H1 (cell line): Measurements from ENCODE around the gene DCDC2. TPM values are rescaled to one million over a fixed set of nuclear protein-coding genes. Genes with fewer than 3 reads are reported as not detected.

ENCODE experiments used
- CTCF ChIA-PET: fragments of 300-600 bp; sonication (Branson Sonifier 250); formaldehyde crosslinking; loops from one replicate; lab custom pipeline; 2021; ENCODE audit not compliant: partially characterized antibody; lab: Charles Lee
- POLR2A ChIA-PET: fragments of 300-600 bp; sonication (Branson Sonifier 250); formaldehyde crosslinking; loops from one replicate; lab custom pipeline; 2021; ENCODE audit warnings: inconsistent platforms; ENCODE audit not compliant: partially characterized antibody; lab: Charles Lee
- DNase-seq, 2 experiments: peaks; one replicate each; pipeline versions ENCODE4 v3.0.0 to v3.0.0-alpha.2; 2010 to 2022; ENCODE audit warnings: low spot score in 2 of 2, low read depth in 1 of 2, mixed read lengths in 1 of 2
- FAIRE-seq: peaks from 2 replicates; lab custom pipeline; 2011; peaks lifted over from hg19 to GRCh38; lab: Jason Lieb, UNC
- H2AFZ ChIP-seq: 2 replicates; pipeline ENCODE4 v1.8.1; 2012; ENCODE audit warnings: low read length, inconsistent platforms
- H2AK5ac ChIP-seq: 2 replicates; pipeline ENCODE4 v1.6.1; 2013; ENCODE audit warnings: low read depth, low read length
- H2BK120ac ChIP-seq: replicated peaks from 2 replicates; pipeline ENCODE3; 2013; ENCODE audit warnings: low read depth, low read length, inconsistent platforms
- H2BK12ac ChIP-seq: 2 replicates; pipeline ENCODE4 v1.6.1; 2013; ENCODE audit warnings: low read depth, low read length
- H2BK15ac ChIP-seq: 2 replicates; pipeline ENCODE4 v1.6.1; 2013; ENCODE audit warnings: low read length
- H2BK20ac ChIP-seq: 2 replicates; pipeline ENCODE4 v1.6.1; 2013; ENCODE audit warnings: low read length
- H2BK5ac ChIP-seq: 2 replicates; pipeline ENCODE4 v1.6.1; 2013; ENCODE audit warnings: low read depth, low read length
- H3K14ac ChIP-seq: 2 replicates; pipeline ENCODE4 v1.6.1; 2013; ENCODE audit warnings: inconsistent platforms; ENCODE audit not compliant: insufficient read length
- H3K18ac ChIP-seq: 2 replicates; pipeline ENCODE4 v1.6.1; 2013; ENCODE audit warnings: low read length; ENCODE audit errors: extremely low read depth
- H3K23ac ChIP-seq: 2 replicates; pipeline ENCODE4 v1.6.1; 2013; ENCODE audit warnings: inconsistent platforms; ENCODE audit not compliant: insufficient read length
- H3K23me2 ChIP-seq: 2 replicates; pipeline ENCODE4 v1.6.1; 2013; ENCODE audit warnings: low read depth, low read length
- H3K27ac ChIP-seq: 2 replicates; pipeline ENCODE4 v1.6.1; 2011; ENCODE audit warnings: low read depth, low read length, inconsistent platforms
- H3K27me3 ChIP-seq, 4 experiments: replicated peaks in 1 of 4; 1 replicate in 1 of 4; 2 replicates in 3 of 4; pipeline versions ENCODE4 v1.6.1 to v1.8.1; 2011 to 2013; ENCODE audit warnings: low read length in 3 of 4, mild to moderate bottlenecking in 3 of 4, inconsistent platforms in 2 of 4, mixed read lengths in 2 of 4, moderate library complexity in 1 of 4; ENCODE audit not compliant: control insufficient read depth in 3 of 4, insufficient read depth in 3 of 4; ENCODE audit errors: extremely low read depth in 1 of 4
- H3K36me3 ChIP-seq, 4 experiments: 2 replicates each; pipeline versions ENCODE4 v1.6.1 to v1.8.1; 2011 to 2013; ENCODE audit warnings: mild to moderate bottlenecking in 4 of 4, low read length in 3 of 4, moderate library complexity in 2 of 4, control low read depth in 1 of 4, inconsistent platforms in 1 of 4; ENCODE audit not compliant: insufficient read depth in 4 of 4, control insufficient read depth in 2 of 4
- H3K4ac ChIP-seq: replicated peaks from 2 replicates; pipeline ENCODE3; 2013; ENCODE audit warnings: low read length, low read depth, mixed read lengths, inconsistent platforms; ENCODE audit not compliant: insufficient read length
- H3K4me1 ChIP-seq, 4 experiments: replicated peaks in 1 of 4; 1 replicate in 1 of 4; 2 replicates in 3 of 4; pipeline versions ENCODE4 v1.6.1 to v1.8.1; 2011 to 2013; ENCODE audit warnings: low read length in 3 of 4, inconsistent platforms in 2 of 4, mixed read lengths in 1 of 4; ENCODE audit not compliant: insufficient read depth in 4 of 4, control insufficient read depth in 3 of 4
- H3K4me2 ChIP-seq, 2 experiments: 2 replicates each; pipeline versions ENCODE4 v1.6.1 to v1.8.1; 2011 to 2013; ENCODE audit warnings: low read depth in 2 of 2, low read length in 2 of 2, control low read depth in 1 of 2, inconsistent platforms in 1 of 2, mild to moderate bottlenecking in 1 of 2; ENCODE audit not compliant: insufficient read depth in 1 of 2
- H3K4me3 ChIP-seq, 4 experiments: fragments of 200-600, 300-600 bp in 1 of 4; sonication (generic), shearing (Covaris generic), sonication (Bioruptor Twin) in 1 of 4; 2 replicates each; pipeline versions ENCODE4 v1.5.1 to v1.8.1; 2011 to 2016; ENCODE audit warnings: low read length in 4 of 4, low read depth in 3 of 4, control low read depth in 2 of 4, inconsistent platforms in 2 of 4, mild to moderate bottlenecking in 2 of 4, mixed read lengths in 1 of 4, moderate library complexity in 1 of 4; ENCODE audit not compliant: insufficient read depth in 2 of 4; ENCODE audit errors: extremely low read depth in 1 of 4
- H3K56ac ChIP-seq: replicated peaks from 2 replicates; pipeline ENCODE3; 2013; ENCODE audit warnings: low read depth, mild to moderate bottlenecking, mixed read lengths, low read length, inconsistent platforms; ENCODE audit not compliant: insufficient read length
- H3K79me1 ChIP-seq: 2 replicates; pipeline ENCODE4 v1.6.1; 2013; ENCODE audit warnings: low read depth, low read length, control low read depth
- H3K79me2 ChIP-seq, 2 experiments: 2 replicates each; pipeline versions ENCODE4 v1.6.1 to v1.8.1; 2012 to 2013; ENCODE audit warnings: low read length in 2 of 2, mild to moderate bottlenecking in 2 of 2, inconsistent platforms in 1 of 2; ENCODE audit not compliant: insufficient read depth in 2 of 2, control insufficient read depth in 1 of 2
- H3K9ac ChIP-seq, 4 experiments: replicated peaks in 1 of 4; 1 replicate in 1 of 4; 2 replicates in 3 of 4; pipeline versions ENCODE4 v1.6.1 to v1.8.1; 2011 to 2013; ENCODE audit warnings: low read depth in 3 of 4, low read length in 3 of 4, control low read depth in 2 of 4, mild to moderate bottlenecking in 2 of 4, moderate library complexity in 2 of 4, inconsistent platforms in 1 of 4; ENCODE audit errors: extremely low read depth in 1 of 4
- H3K9me3 ChIP-seq, 2 experiments: 2 replicates each; pipeline versions ENCODE4 v1.6.1 to v1.8.1; 2012 to 2013; ENCODE audit warnings: mild to moderate bottlenecking in 2 of 2, moderate library complexity in 2 of 2, control low read depth in 1 of 2, inconsistent platforms in 1 of 2, low read depth in 1 of 2, low read length in 1 of 2, mixed read lengths in 1 of 2; ENCODE audit not compliant: insufficient read depth in 2 of 2
- H4K20me1 ChIP-seq, 2 experiments: replicated peaks in 1 of 2; 2 replicates each; pipeline versions ENCODE3 to v1.8.1; 2011 to 2013; ENCODE audit warnings: inconsistent platforms in 2 of 2, low read length in 2 of 2, mild to moderate bottlenecking in 1 of 2; ENCODE audit not compliant: insufficient read depth in 2 of 2, control insufficient read depth in 1 of 2
- H4K5ac ChIP-seq: 2 replicates; pipeline ENCODE4 v1.6.1; 2013; ENCODE audit warnings: low read length, low read depth, mixed read lengths, inconsistent platforms; ENCODE audit not compliant: insufficient read length
- H4K8ac ChIP-seq: 2 replicates; pipeline ENCODE4 v1.8.0; 2013; ENCODE audit warnings: mild to moderate bottlenecking, moderate library complexity, low read length, inconsistent platforms; ENCODE audit not compliant: insufficient read depth; ENCODE audit errors: extremely low read depth
- H4K91ac ChIP-seq: replicated peaks from 2 replicates; pipeline ENCODE3; 2013; ENCODE audit warnings: low read length, mixed read lengths, inconsistent platforms; ENCODE audit not compliant: insufficient read length
- ATF3 ChIP-seq: IDR thresholded peaks from 2 replicates; pipeline ENCODE4 v1.6.1; 2011; ENCODE audit warnings: low read depth, mild to moderate bottlenecking, low read length; ENCODE audit not compliant: insufficient read depth
- BACH1 ChIP-seq: IDR thresholded peaks from 2 replicates; pipeline ENCODE4 v1.6.1; 2012; ENCODE audit warnings: low read length, improper control_type of control experiment
- BCL11A ChIP-seq, 2 experiments: IDR thresholded peaks; one replicate each; pipeline ENCODE4 v1.6.1; 2011; ENCODE audit warnings: low read depth in 2 of 2, low read length in 2 of 2, mild to moderate bottlenecking in 2 of 2
- EGR1 ChIP-seq: IDR thresholded peaks from 2 replicates; pipeline ENCODE4 v1.6.1; 2011; ENCODE audit warnings: low read depth, low read length, borderline replicate concordance
- EP300 ChIP-seq, 2 experiments: IDR thresholded peaks; 1 replicate in 1 of 2; 2 replicates in 1 of 2; pipeline ENCODE4 v1.6.1; 2011 to 2012; ENCODE audit warnings: low read depth in 2 of 2, low read length in 2 of 2, mild to moderate bottlenecking in 2 of 2, borderline replicate concordance in 1 of 2, inconsistent platforms in 1 of 2, moderate library complexity in 1 of 2
- GABPA ChIP-seq: IDR thresholded peaks from 2 replicates; pipeline ENCODE4 v1.6.1; 2011; ENCODE audit warnings: mild to moderate bottlenecking, low read length, moderate library complexity, borderline replicate concordance; ENCODE audit not compliant: insufficient read depth
- JUND ChIP-seq: IDR thresholded peaks from 2 replicates; pipeline ENCODE4 v1.6.1; 2011; ENCODE audit warnings: mild to moderate bottlenecking, improper control_type of control experiment, low read length
- POLR2A ChIP-seq, 2 experiments: IDR thresholded peaks; 1 replicate in 1 of 2; 2 replicates in 1 of 2; pipeline ENCODE4 v1.6.1; 2011; ENCODE audit warnings: low read depth in 2 of 2, low read length in 2 of 2, mild to moderate bottlenecking in 2 of 2; ENCODE audit errors: control extremely low read depth in 1 of 2
- POLR2AphosphoS5 ChIP-seq: IDR thresholded peaks from 2 replicates; pipeline ENCODE4 v1.6.1; 2011; ENCODE audit warnings: low read depth, low read length
- RFX5 ChIP-seq: IDR thresholded peaks from 2 replicates; pipeline ENCODE4 v1.6.1; 2011; ENCODE audit warnings: low read depth, low read length, improper control_type of control experiment, borderline replicate concordance
- SP2 ChIP-seq: IDR thresholded peaks from 2 replicates; pipeline ENCODE4 v1.6.1; 2012; ENCODE audit warnings: mild to moderate bottlenecking, low read length, inconsistent platforms
- TCF12 ChIP-seq: IDR thresholded peaks from 2 replicates; pipeline ENCODE4 v1.6.1; 2011; ENCODE audit warnings: low read depth, mild to moderate bottlenecking, low read length
- TEAD4 ChIP-seq: IDR thresholded peaks from 2 replicates; pipeline ENCODE4 v1.6.1; 2012; ENCODE audit warnings: low read depth, low read length, inconsistent platforms, mixed read lengths
- USF2 ChIP-seq: IDR thresholded peaks from 2 replicates; pipeline ENCODE4 v1.6.1; 2011; ENCODE audit warnings: low read length, improper control_type of control experiment
- WGBS, 2 experiments: shearing (Covaris generic) in 1 of 2; methylation state at CpG; one replicate each; pipeline versions ENCODE4 v1.1.6 to v1.1.7; 2013 to 2015; ENCODE audit warnings: low lambda C conversion rate in 2 of 2, mixed read lengths in 2 of 2, inconsistent platforms in 1 of 2, low coverage in 1 of 2, missing lambda C conversion rate in 1 of 2; ENCODE audit not compliant: insufficient replicate concordance in 2 of 2, insufficient coverage in 1 of 2, insufficient read length in 1 of 2; ENCODE audit errors: extremely low coverage in 1 of 2, missing lambda C conversion rate in 1 of 2; 5-methylcytosine and 5-hydroxymethylcytosine counted together
- polyA plus RNA-seq, 7 experiments: library from polyadenylated mRNA; depleted of rRNA in 3 of 7; stranded (reverse) in 5 of 7; unstranded in 2 of 7; fragments of >200 nt in 5 of 7; fragments of 200-250 nt in 2 of 7; gene quantifications; 1 replicate in 5 of 7; 2 replicates in 1 of 7; 4 replicates in 1 of 7; pipeline versions ENCODE4 v1.2.1 to v1.2.3, GENCODE V29; 2011 to 2013; ENCODE audit warnings: missing spikeins in 2 of 7, mixed read lengths in 2 of 7
- total RNA-seq: library from RNA; stranded (reverse); fragmentation: NEBNext Ultra II Directional; extraction: Animal tissue kit (Norgen Biotek cat#: 25700); gene quantifications from 2 replicates; pipeline ENCODE4 v1.2.1, GENCODE V29; 2021

DCDC2 gene
- total and polyA plus RNA-seq, 2 of the 8 experiments (the other 6 are each of a cell fraction or from before 2014, with no cell fraction given): 0.03 to 0.15 TPM

- H2BK15ac ChIP-seq: no peak overlapping the region
- no peak overlapping the region for H3K4me3 ChIP-seq
- no peak overlapping the region for H3K9ac ChIP-seq
- ChIA-PET POLR2A (no interaction called here), CTCF (interaction anchor here (0.7 to 4.2 kb wide), 31 partner anchors 8 to 324 kb away, joined by 3 to 61 read pairs (median 5); partner anchors contain the start of genes DCDC2 and MRS2)
- no peak overlapping the region for H3K56ac ChIP-seq
- H3K79me1 ChIP-seq: no peaks in the 10 kb centered on the region
- no peak overlapping the region for H3K14ac ChIP-seq
- no peaks in the 10 kb centered on the region for H3K27me3 ChIP-seq
- WGBS, 2 experiments: 83% methylated on average over 10 of the region's 10 CpGs; no CpG with 5 or more reads in 1 of the 2 experiments
- H2BK20ac ChIP-seq: no peak overlapping the region
- H2BK5ac ChIP-seq: no peak overlapping the region
- H4K8ac ChIP-seq: no peak overlapping the region
- no peak overlapping the region for H3K23ac ChIP-seq
- no peak overlapping the region; the same call in 1 of the 2 replicates for H3K27ac ChIP-seq
- H2BK120ac ChIP-seq: no peak overlapping the region
- DNase-seq: no peak
- no peaks in the 10 kb centered on the region for H3K9me3 ChIP-seq
- FAIRE-seq: no peak
- H4K91ac ChIP-seq: no peak overlapping the region
- no peaks in the 10 kb centered on the region; the same call in 1 of the 2 replicates for H3K23me2 ChIP-seq
- no peak overlapping the region for H3K4me2 ChIP-seq
- H4K5ac ChIP-seq: no peak overlapping the region
- no peak overlapping the region for H2AK5ac ChIP-seq
- H3K36me3 ChIP-seq: no peaks in the 10 kb centered on the region
- H3K4me1 ChIP-seq: peaks cover 0 to 7% (median 0%) of the 10 kb centered on the region in 4 experiments; a peak in 1 of 7 replicates
- no peak overlapping the region for H3K4ac ChIP-seq
- no peaks in the 10 kb centered on the region for H4K20me1 ChIP-seq
- H2AFZ ChIP-seq: no peak overlapping the region; the same call in 1 of the 2 replicates
- H3K79me2 ChIP-seq: no peaks in the 10 kb centered on the region
- no peak overlapping the region for H3K18ac ChIP-seq
- H2BK12ac ChIP-seq: no peak overlapping the region
- TF ChIP-seq JUND: no peak
- TF ChIP-seq USF2: no peak
- TF ChIP-seq POLR2AphosphoS5: no peak
- no peak for TF ChIP-seq ATF3
- no peak for TF ChIP-seq BCL11A (IDR thresholded peaks at IDR 0.05; ENCODE audit: low read depth in 2 of 2, low read length in 2 of 2)
- TF ChIP-seq TEAD4: no peak
- TF ChIP-seq POLR2A (IDR thresholded peaks at IDR 0.05; ENCODE audit: control extremely low read depth in 1 of 2, low read depth in 2 of 2, low read length in 2 of 2): no peak
- no peak for TF ChIP-seq RFX5
- no peak for TF ChIP-seq EP300 (IDR thresholded peaks at IDR 0.05; ENCODE audit: borderline replicate concordance in 1 of 2, low read depth in 2 of 2, low read length in 2 of 2)
- no peak for TF ChIP-seq SP2
- no peak for TF ChIP-seq GABPA
- no peak for TF ChIP-seq TCF12
- no peak for TF ChIP-seq EGR1
- TF ChIP-seq BACH1: no peak
Observed at GRCh38 chr6:24284006-24284405, 73.9 kb downstream of the DCDC2 start.
